Activated CD4-positive, alpha-beta T cell treated with anti-CD3 and anti-CD28 coated beads, Interleukin-2, Interleukin-4, amounts not matched to agents 100 ng/mL and 50 ng/mL, durations not matched to agents 16 hours and 8 hours (primary cell): ENCODE results near the gene NFATC1.

Source experiments
- DNase-seq: peaks from one replicate; pipeline ENCODE4 v3.0.0-alpha.2; 2020; ENCODE audit warnings: low spot score

NFATC1 gene

DNA sequence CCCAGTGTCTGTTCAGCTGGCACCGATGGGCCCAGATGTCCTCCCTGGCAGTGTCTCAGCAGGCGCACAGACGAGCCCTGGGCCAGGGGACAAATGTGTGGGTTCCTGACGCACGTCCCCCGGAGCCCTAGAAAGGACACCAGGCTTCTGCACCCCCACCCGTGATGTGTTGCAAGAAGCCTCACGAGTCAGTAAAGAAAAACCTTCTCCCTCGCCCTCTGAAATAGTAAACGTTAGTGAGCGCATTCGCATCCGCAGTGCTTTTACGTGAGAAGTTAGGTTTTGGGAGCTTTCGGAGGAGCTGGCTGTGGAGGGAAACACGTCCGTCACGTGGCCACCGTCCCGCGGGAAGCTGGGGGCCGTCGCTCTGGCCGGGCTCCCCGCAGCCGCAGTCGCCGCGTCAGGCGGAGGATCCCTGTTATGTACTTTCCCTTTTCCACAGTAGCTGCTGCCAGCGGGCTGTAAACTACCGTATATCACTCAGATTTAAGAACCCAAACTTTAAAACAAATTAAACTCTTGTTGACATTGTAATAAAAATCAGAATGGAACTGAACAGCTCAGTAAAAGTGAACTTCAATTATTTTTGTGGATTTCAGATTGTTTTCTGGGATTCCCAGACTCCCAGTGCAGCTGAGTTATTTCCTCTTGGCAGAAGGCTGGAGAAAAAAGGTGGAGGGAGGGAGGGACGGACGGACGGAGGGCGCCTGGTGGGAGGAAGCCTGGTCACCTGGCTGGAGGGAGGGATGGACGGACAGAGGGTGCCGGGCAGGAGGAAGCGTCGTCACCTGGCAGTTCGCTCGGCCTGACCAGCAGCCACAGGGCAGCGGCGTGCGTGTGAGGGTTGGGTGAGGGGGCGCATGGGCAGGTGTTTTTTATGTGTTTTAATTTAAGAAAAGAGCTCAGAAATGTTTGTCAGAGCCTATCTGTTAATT, 112.1 kb downstream of the NFATC1 start:
- no peak for DNase-seq

DNA sequence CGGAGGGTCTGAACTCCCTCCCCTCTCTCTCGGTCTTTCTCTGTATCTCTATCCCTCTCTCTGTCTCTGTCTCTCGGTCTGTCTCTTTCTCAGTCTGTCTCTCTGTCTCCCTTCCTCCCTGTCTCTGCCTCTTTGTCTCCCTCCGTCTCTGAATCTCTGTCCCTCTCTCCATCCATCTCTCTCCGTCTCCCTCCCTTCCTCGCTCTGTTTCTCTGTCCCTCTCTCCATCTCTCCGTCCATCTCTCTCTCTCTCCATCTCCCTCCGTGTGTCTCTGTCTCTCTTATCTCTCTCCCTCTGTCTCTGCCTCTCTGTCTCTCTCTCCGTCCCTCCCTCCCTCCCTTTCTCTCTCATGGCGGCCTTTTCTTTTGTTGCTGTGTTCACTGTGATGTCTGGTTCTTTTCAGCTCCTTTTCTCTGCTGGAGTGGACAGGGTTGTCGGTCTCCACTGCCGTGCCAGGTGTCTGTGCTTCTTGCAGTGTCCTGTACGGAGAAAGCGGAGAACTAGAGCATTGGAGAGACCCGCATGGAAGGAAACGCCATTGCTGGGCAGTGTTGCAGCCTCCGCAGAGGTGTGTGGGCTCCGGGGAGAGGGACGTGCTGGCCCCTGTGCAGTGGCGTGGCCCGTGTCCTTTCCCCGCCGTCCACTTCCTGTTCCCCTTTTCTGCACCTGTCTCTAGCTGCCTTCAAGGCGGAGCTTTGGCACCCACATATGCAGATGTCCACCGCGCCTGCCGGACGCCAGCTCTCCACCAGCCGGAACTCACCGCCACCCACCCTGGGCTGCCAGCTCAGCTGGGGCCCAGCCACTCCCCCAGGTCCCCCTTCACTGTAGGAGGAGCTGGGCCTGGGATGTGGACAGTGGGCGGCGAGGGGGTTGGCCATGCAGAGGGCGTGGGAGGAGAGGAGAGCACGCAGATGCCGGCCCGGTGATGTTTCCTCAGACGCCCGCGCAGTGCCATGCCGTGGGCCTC, 113.1 kb downstream of the NFATC1 start:
- DNase-seq, result no peak

DNA sequence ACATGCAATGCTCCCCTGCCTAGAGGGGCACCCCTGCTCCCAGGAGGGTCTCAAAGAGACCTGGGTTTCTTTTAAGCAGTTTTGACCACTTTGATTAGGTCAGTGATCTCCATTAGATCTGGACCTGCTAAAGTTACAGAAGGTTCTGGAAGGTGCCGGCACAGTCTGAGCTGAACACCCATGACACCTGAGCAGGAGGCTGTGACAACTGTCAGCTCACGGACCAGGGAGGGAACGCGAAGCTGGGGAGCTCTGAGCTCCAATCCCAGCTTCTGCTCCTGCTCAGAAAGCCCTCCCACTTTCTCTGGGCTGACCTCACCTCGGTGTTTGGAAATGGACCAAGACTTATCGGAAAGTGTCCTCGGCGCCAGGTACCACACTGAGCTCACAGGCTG, 113.8 kb downstream of the NFATC1 start:
- no peak for DNase-seq

DNA sequence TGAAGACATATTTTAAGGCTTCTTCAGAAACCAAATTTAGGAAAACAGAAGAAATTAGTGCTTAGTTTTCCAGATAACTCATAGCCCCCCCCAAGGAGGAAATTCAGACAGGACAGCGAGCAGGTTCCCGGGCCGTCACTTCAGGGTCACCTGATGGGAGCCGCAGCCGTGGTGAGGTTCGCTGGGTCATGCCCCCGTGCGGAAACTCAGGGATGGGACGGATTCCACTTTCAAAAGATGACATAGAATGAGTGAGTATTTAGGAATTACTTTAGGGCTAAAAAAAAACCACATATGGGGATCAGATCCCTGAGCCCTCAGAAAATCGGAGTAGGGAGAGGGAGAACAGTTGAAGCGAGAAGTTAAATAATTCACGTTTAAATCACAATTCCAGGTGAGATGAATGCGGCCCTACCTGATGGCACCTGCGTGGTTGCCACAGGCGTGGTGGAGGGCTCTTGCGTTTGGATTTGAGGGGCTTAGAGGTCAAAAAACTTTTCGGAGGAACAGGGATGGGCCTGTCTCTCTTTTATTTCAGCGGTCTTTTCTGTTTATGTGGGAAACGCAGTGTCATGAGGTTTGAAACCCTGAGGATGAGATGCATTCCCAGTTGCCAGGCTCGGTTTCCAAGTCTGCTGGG, 114.4 kb downstream of the NFATC1 start:
- DNase-seq, result no peak

DNA sequence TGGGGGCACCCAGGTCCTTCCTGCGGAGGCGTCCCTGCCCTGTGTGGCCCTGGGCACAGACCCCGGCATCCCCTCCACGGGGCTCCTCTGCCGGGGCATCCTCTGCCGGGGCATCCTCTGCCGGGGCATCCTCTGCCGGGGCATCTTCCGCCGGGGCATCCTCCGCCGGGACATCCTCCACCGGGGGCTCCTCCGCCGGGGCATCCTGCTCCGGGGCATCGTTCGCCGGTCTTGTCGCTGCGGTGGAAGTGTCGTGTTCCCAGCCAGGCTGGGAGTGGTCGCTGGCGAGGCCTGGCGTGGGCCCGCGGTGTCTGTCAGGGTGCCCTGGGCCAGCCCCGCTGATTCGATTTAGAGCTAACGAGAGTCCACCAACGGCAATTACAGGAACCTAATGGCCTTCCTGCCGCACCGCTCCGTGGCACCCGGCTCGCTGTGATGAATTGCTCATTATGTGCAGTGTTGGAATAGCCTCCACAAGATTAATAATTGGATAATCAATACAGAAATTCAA, 115.1 kb downstream of the NFATC1 start:
- DNase-seq, result no peak

DNA sequence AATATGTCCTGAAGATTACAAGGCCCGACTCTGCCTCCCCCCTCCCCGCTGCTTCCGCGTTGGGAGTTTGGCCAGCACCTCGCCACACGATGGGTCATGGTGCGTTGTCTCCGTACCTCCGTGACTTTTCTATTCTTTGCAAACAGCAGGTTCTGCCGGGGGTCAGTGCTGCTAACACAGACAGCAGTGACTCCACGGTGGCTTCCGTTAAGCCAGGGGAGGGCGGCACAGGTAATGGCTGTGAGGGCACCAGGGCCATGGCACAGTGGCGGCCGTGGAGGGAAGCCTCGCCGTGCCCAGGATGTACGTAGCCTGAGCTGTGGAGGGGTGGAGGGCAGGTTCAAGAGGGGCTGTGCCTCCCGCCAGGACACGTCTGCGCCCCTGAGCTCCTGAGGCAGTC, 115.5 kb downstream of the NFATC1 start:
- no peak for DNase-seq

DNA sequence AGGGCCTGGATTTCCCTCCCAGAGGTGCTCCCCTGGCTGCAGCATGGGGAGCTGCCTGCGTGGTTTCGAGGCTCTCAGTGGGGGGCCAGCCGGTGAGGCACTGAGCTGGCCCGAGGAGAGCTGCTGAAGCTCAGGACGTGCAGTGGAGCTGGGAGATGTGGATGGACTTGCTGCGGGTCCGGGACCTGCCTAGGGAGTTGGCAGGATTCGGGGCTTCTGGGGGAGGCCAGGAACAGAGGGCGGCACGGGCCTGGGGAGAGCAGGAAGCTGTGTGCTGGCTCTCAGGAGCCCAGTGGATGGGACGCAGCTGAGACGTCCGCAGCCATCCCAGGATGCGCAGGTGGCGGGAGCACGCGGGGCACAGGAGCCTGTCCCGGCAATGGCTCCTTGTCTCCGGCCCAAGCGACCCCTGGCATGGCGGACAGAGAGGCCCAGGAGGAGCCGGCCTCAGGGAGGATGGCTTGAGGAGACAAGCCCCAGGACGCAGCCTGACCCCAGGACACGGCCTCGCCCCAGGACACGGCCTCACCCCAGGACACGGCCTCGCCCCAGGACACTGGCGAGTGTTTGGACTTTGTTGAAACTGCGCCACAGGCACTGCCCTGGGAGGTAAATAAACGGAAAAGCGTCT, 116.1 kb downstream of the NFATC1 start:
- DNase-seq, result no peak

DNA sequence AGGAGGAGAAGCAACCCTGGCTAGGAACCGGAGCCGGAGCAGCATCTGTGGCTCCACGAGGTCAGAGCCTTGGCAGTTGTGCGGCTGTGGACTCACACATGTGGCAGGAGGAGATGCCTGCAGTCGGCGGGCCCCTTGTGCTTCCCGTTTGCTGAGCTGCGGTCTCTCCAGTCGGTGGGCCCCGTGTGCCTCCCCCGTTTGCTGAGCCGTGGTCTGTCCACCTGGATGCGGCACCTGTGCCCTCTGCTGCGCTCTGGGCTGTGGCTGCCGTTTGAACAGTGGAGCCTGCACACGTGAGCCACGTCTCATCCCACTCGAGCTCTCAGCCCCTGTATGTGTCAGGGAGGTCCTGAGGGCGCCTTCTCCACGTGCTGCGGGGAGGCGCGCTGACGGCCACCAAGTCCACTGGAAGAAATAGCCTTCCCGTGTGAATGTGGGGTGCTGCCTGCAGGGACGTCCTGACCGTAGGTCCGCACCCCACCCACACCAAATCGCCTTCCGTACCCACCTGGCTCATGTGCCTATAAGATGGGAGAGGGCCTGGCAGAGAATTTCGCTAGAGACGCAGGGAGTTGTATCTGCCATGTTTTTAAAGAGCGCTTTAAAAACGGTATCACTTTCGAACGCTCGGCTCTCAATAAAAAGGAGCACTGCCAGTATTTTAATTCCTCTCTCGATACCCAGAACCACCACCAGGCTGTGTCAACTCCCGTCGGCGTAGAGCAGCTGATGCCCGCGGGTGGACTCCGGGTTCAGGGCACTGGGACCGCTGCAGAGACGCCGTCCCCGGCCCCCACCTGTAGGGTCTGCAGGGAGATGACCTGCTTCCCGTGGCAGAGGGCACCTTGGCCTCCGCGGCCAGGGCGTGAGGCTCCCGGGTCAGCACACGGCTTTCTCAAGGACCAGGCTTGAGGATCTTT, 117.0 kb downstream of the NFATC1 start:
- DNase-seq, result no peak

DNA sequence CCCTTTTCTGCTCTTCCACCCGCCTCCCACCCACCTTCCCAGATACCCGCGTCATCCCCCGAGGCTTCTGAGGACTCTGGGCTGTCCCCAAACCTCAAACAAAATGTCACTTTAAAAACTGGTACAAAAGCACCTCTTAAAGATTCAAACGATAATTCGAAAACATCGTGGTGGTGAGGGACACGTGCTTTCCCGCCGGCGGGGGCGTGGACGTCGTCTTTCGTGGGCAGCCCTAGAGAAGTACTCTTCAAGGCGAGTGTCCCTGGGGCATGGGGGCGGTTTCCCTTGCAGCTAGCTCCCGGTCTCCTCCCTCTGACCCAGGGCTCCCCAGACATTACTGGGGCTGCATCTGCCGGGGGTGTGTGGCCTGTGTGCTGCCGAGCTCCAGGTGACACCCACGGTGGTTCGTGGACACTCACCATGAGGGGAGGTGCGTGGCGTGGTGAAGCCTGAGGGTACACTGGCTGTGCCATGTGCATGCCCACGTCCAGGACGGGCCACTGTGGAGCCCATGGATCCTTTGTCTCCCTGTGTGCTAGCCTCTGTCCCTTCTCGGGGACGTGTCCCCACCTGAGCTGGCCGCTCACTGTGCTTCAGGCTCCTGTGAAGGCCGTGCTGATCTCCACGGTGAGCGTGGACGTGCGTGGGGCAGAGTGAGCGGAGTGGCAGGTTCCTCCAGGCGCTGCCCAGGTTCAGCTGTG, 117.8 kb downstream of the NFATC1 start:
- no peak for DNase-seq

DNA sequence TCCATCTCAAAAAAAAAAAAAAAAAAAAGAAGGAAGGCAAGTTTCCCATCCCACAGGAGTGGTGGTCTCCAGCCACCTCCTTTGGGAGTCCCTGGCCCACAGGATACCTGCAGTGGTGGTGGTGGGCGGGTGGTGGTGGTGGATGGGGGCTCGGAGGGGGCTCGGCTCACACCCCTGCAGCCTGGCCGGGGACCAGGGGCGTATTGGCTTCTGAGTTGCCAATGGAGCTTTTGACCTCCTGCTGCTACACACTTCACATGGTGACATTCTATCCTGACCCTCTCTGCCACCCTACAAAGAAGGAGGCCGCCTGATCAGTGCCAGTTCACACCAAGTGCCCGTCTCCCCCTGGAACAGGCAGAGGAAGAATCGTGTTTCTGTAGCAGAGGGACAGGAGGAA, 119.6 kb downstream of the NFATC1 start:
- DNase-seq, result no peak

DNA sequence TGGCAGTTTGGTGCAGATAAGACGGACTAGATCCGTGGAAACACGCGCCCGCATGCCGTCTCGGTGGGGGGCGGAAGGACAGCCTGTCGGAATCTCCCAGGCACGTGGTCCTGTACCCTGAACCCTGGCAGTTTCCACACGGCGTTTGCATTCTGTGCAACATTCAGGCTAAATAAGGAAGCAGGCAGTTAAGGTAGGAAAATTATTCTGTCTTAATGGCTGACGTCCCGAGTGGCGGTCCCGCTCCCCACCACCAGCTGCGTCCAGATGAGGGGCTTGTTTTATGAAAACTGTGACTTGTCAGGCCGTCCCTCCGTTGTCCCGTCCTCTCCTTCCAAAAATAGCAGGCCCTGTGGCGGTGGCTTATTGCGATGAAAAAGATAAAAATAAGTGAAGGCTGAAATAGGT, 120.2 kb downstream of the NFATC1 start:
- no peak for DNase-seq

DNA sequence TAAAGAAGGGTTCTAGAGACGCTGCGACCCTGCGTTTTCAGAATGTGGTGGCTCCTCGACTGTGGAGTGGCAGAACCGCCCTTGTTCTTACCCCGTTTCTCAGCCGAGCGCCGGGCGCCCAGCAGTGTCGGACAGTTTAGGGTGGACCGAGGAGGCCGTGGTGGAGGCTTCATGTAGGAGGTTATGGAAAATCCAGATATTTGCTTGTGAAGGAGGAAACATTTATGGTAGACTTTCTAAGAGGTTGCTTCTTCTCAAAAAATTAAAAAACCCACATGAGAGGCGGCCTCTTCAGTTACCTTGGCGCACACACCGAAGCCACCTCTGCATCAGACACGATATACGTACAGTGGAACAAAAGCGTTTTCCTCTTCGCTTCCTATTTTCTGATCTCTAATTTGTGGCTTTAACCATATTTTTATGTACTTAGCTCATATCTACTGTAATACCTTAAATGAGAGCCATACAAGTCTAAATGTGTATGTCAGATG, 120.8 kb downstream of the NFATC1 start:
- no peak for DNase-seq

DNA sequence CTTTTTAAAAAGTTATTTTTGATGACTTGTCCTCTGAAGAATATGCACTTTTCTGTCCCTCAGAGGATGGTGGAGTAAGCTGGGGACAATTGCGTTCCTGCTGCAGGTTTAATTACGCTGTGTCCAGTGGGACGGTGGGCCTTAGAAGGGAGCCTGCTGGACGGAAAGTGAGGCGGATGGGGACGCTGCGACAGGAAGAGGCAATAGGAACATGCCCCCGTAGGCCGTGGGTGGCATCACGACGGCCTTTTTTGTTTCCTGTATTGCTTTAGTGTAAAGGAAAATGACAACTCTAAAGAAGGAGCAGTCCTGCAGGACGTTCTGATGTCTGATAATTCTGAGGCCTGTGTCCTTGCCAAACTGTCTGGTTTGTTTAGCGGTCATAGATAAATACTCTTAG, 121.6 kb downstream of the NFATC1 start:
- peak; percentile 59 for DNase-seq

DNA sequence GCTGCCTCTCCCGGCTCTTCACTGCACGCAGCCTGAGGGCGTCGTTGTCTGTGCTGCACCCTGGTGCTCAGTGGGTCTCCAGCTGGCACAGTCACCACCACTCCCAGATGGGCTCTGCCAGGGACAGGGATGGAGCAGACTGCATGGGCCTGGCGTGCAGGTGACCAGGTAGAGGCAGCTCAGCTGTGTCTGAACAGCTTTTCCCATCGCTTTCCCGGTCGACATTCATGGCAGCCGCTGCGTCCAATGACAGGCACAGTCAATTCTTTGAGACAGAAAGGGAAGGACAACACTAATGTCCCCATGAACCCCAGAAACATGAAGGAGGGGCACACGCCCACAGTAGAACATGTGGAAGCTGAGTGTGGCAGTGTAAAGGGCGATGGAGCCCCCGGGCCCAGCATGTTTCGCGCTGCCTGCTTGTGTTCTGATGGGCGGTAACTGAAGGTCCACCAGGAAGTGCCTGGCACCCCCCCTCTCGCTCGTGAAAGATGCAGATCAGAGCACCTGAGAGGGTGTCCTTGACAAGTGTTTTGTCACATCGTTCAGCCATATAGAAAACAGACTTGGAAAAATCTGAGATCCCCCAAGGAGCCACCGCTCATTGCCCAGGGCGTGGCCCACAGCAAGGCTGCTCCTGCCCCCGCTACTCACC, 122.4 kb downstream of the NFATC1 start:
- no peak for DNase-seq

DNA sequence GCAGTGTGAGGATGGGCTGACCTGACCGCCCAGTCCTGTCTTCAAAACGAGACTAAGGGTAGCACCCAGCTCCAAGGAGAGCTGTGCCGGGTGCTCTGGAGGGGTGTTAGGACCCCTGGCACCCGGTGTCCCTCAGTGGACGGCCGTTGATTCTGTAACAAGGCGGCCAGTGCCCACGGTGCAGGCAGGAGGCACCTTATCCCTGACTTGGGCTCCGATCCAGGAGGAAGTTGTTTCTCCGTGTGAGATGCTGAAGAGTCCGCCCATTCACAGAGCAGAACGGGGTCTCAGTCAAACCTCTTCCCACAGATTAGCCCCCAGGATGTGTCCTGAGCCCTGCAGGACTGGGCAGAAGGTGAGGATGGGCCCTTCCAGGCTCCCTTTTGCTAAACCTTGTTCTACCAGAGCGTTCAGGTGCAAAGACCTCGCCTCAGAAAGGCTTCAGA, 123.0 kb downstream of the NFATC1 start:
- no peak for DNase-seq

DNA sequence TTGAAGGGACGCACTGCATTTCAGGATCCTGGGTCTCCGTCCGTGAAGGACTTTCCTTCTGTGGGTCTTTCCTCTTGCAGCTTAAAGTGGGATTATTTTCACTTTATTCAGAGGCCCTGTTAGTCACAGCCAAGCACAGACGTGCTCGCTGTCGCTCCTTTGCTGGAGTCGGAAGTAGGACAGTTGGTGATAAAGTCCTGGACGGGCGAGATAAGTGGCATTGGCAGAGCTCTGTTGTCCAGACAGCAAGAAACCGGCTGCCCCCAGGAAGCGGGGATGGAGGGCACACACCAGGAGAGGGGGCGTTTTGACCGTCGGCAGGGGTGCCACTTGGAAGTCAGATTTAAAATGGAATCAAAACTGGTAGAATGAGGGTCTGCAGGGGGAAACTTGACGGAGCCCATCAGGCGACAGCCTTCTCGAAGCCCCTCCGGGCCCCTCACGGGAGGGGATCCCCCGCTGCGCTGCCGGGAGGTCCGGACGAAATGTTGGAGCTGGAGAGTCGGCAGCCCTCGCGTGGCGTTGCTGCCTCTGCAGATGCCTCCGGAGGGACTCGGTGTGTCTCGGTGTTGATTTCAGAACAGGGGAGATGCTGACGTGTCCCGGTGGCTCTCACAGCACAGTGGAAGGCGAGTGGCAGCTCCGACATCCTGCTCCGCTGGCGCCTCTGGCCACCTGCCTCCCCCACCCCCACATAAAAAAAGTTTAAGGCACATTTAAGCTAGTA, 124.2 kb downstream of the NFATC1 start:
- peak; percentile 50 for DNase-seq

DNA sequence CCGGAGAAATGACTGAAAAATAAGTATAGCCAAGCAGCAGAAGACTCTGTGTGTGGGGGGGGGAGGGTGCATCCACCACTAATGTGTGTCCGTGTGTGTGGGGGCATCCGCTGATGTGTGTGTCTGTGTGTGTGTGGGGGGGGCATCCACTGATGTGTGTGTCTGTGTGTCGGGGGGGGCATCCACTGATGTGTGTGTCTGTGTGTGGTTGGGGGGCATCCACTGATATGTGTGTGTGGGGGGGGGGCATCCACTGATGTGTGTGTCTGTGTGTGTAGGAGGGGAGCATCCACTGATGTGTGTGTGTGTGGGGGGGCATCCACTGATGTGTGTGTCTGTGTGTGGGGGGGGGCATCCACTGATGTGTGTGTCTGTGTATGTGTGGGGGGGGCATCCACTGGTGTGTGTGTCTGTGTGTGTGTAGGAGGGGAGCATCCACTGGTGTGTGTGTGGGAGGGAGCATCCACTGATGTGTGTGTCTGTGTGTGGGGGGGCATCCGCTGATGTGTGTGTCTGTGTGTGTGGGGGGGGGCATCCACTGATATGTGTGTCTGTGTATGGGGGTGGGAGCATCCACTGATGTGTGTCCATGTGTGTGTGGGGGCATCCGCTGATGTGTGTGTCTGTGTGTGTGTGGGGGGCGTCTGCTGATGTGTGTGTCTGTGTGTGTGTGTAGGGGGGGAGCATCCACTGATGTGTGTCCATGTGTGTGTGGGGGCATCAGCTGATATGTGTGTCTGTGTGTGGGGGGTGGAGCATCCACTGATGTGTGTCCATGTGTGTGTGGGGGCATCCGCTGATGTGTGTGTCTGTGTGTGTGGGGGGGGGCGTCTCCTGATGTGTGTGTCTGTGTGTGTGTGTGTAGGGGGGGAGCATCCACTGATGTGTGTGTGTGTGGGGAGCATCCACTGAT, 125.0 kb downstream of the NFATC1 start:
- no peak for DNase-seq
